HepG2 (cell line): ENCODE results near the gene ANKS4B. TPM values are rescaled to one million over a fixed set of nuclear protein-coding genes. Genes with fewer than 3 reads are reported as not detected.

ENCODE experiments used
- ATAC-seq: fragments of 200-7000 bp; cut with Tn5 transposase; 3 replicates; pipeline ENCODE4 v1.9.1; 2020; ENCODE audit warnings: mild to moderate bottlenecking, moderate library complexity
- BruUV-seq: library from RNA; stranded (reverse); fragments of 400-500 nt; replicated peaks from 2 replicates; lab custom pipeline; 2021; lab: Mats Ljungman, UMichigan
- CTCF ChIA-PET: fragments of 300-600 bp; formaldehyde crosslinking; extraction: SDS; loops from one replicate; lab custom pipeline; 2021; ENCODE audit warnings: low total read pairs, inconsistent platforms, low intra/inter-chr PET ratio; lab: Yijun Ruan, JAX
- POLR2A ChIA-PET: fragments of 350-600 bp; sonication (Branson Sonifier 250); formaldehyde crosslinking; loops from one replicate; lab custom pipeline; 2020; ENCODE audit warnings: antibody characterized with exemption, inconsistent platforms; lab: Yijun Ruan, JAX
- DNase-seq: peaks from one replicate; pipeline ENCODE4 v3.0.0-alpha.2; 2015; ENCODE audit warnings: low spot score
- FAIRE-seq: peaks from 3 replicates; lab custom pipeline; 2011; peaks lifted over from hg19 to GRCh38; lab: Jason Lieb, UNC
- H2AFZ ChIP-seq: one replicate; pipeline ENCODE4 v1.6.1; 2011; ENCODE audit warnings: low read length, inconsistent platforms
- H3K27ac ChIP-seq: fragments of 300-600 bp; 3 replicates; pipeline ENCODE4 v1.8.0; 2011; ENCODE audit warnings: mixed run types, mild to moderate bottlenecking, mixed read lengths, low read length, inconsistent platforms; ENCODE audit not compliant: insufficient read depth; ENCODE audit errors: extremely low read length
- H3K27me3 ChIP-seq, 2 experiments: fragments of 200-600 bp in 1 of 2; 2 replicates in 1 of 2; 3 replicates in 1 of 2; pipeline versions ENCODE4 v1.6.0 to v1.8.0; 2011; ENCODE audit warnings: low read length in 2 of 2, mild to moderate bottlenecking in 2 of 2, moderate library complexity in 2 of 2, inconsistent platforms in 1 of 2; ENCODE audit not compliant: insufficient read depth in 2 of 2, control insufficient read depth in 1 of 2
- H3K36me3 ChIP-seq, 2 experiments: fragments of 200-600 bp in 1 of 2; replicated peaks in 1 of 2; 2 replicates in 1 of 2; 3 replicates in 1 of 2; pipeline versions ENCODE4 v1.5.1 to v1.8.0; 2011; ENCODE audit warnings: low read length in 2 of 2, inconsistent platforms in 1 of 2; ENCODE audit not compliant: insufficient read depth in 2 of 2, control insufficient read depth in 1 of 2
- H3K4me1 ChIP-seq: 2 replicates; pipeline ENCODE4 v1.5.1; 2012; ENCODE audit warnings: low read length, inconsistent platforms; ENCODE audit not compliant: insufficient read depth
- H3K4me2 ChIP-seq: 2 replicates; pipeline ENCODE4 v1.6.0; 2011; ENCODE audit warnings: low read depth, low read length, inconsistent platforms
- H3K4me3 ChIP-seq, 3 experiments: fragments of 200-600 bp in 1 of 3; sonication (generic), shearing (Covaris generic) in 1 of 3; replicated peaks in 1 of 3; 2 replicates each; pipeline ENCODE4 v1.5.1; 2011 to 2016; ENCODE audit warnings: low read length in 3 of 3, inconsistent platforms in 2 of 3, low read depth in 2 of 3, mild to moderate bottlenecking in 2 of 3, control low read depth in 1 of 3, mixed read lengths in 1 of 3; ENCODE audit not compliant: insufficient read depth in 1 of 3
- H3K79me2 ChIP-seq: one replicate; pipeline ENCODE4 v1.6.1; 2011; ENCODE audit warnings: low read length, inconsistent platforms; ENCODE audit not compliant: insufficient read depth
- H3K9ac ChIP-seq: 2 replicates; pipeline ENCODE4 v1.6.0; 2011; ENCODE audit warnings: mild to moderate bottlenecking, low read depth, low read length, inconsistent platforms; ENCODE audit not compliant: insufficient read depth
- H3K9me3 ChIP-seq: 2 replicates; pipeline ENCODE4 v1.5.1; 2012; ENCODE audit warnings: mild to moderate bottlenecking, low read length
- H4K20me1 ChIP-seq: 2 replicates; pipeline ENCODE4 v1.6.0; 2011; ENCODE audit warnings: inconsistent platforms, mild to moderate bottlenecking, low read length, moderate library complexity; ENCODE audit not compliant: insufficient read depth
- ATF1 ChIP-seq: IDR thresholded peaks from 2 replicates; pipeline ENCODE4 v1.6.1; 2016; ENCODE audit warnings: mild to moderate bottlenecking, control low read depth
- EZH2 ChIP-seq: conservative IDR thresholded peaks from 2 replicates; pipeline ENCODE4 v1.6.1; 2012; ENCODE audit warnings: mild to moderate bottlenecking, low read depth, low read length, moderate library complexity
- HNF1A ChIP-seq, 2 experiments: sonication (generic) in 1 of 2; formaldehyde crosslinking in 1 of 2; IDR thresholded peaks; 2 replicates each; pipeline versions ENCODE4 v1.4.0 to v1.6.1; 2016 to 2020; ENCODE audit warnings: borderline replicate concordance in 1 of 2, low read depth in 1 of 2, mild to moderate bottlenecking in 1 of 2, missing genetic modification reagents in 1 of 2
- MTA3 ChIP-seq: sonication (generic); formaldehyde crosslinking; IDR thresholded peaks from 2 replicates; pipeline ENCODE4 v1.4.0; 2020; ENCODE audit warnings: missing genetic modification reagents
- NAIF1 ChIP-seq: sonication (generic); formaldehyde crosslinking; IDR thresholded peaks from 2 replicates; pipeline ENCODE4 v1.5.0; 2020; ENCODE audit warnings: mild to moderate bottlenecking, missing genetic modification reagents, borderline replicate concordance
- REST ChIP-seq, 2 experiments: IDR thresholded peaks; 2 replicates each; pipeline ENCODE4 v1.6.1; 2011 to 2012; ENCODE audit warnings: low read length in 2 of 2, borderline replicate concordance in 1 of 2, low read depth in 1 of 2, mild to moderate bottlenecking in 1 of 2, moderate library complexity in 1 of 2
- SP2 ChIP-seq: sonication (generic); formaldehyde crosslinking; IDR thresholded peaks from 2 replicates; pipeline ENCODE4 v1.5.1; 2020; ENCODE audit warnings: mild to moderate bottlenecking, missing genetic modification reagents
- ZNF234 ChIP-seq: sonication (generic); formaldehyde crosslinking; conservative IDR thresholded peaks from 2 replicates; pipeline ENCODE4 v1.5.1; 2020; ENCODE audit warnings: mild to moderate bottlenecking, missing genetic modification reagents
- ZNF501 ChIP-seq: sonication (generic); formaldehyde crosslinking; IDR thresholded peaks from 2 replicates; pipeline ENCODE4 v1.5.1; 2020; ENCODE audit warnings: mild to moderate bottlenecking, moderate library complexity, missing genetic modification reagents
- ZNF792 ChIP-seq: IDR thresholded peaks from 2 replicates; pipeline ENCODE4 v1.6.1; 2016
- in situ Hi-C: cut with HindIII; loops from 2 replicates; pipeline ENCODE4 v1.10.0; 2017; ENCODE audit warnings: low pct_unique_long_range_greater_than_20kb; ENCODE audit not compliant: extremely low pct_ligation_motif_present
- intact Hi-C: fragments of 100-400 bp; cut with micrococcal nuclease; formaldehyde crosslinking; loops from one replicate; pipeline ENCODE4 v1.10.0; 2022; ENCODE audit not compliant: unreplicated experiment
- polyA plus RNA-seq, 8 experiments: library from polyadenylated mRNA; depleted of rRNA in 3 of 8; stranded (reverse) in 7 of 8; unstranded in 1 of 8; fragments of >200 nt; fragmentation: Illumina TruSeq in 4 of 8; extraction: Trizol in 4 of 8; gene quantifications; 2 replicates each; pipeline versions ENCODE4 v1.2.1 to v1.2.3, GENCODE V29; 2011 to 2016; ENCODE audit warnings: low read depth in 4 of 8, missing spikeins in 1 of 8, mixed read lengths in 1 of 8; ENCODE audit not compliant: insufficient read depth in 1 of 8
- total RNA-seq, 5 experiments: library from RNA; depleted of rRNA; stranded (reverse); fragments of >200 nt; fragmentation: Illumina TruSeq; extraction: Trizol; gene quantifications; 2 replicates each; pipeline ENCODE4 v1.2.3, GENCODE V29; 2016; ENCODE audit warnings: low read depth in 1 of 5
- TF ChIP-seq, protein P1 (sequence below): sonication (generic); formaldehyde crosslinking; IDR thresholded peaks from 2 replicates; pipeline ENCODE4 v1.4.0; 2020; ENCODE audit warnings: missing genetic modification reagents

ANKS4B gene
- total and polyA plus RNA-seq, 2 of the 13 experiments (the other 11 are each of a cell fraction or from before 2014, with no cell fraction given): 6.5 to 30.0 TPM

DNA sequence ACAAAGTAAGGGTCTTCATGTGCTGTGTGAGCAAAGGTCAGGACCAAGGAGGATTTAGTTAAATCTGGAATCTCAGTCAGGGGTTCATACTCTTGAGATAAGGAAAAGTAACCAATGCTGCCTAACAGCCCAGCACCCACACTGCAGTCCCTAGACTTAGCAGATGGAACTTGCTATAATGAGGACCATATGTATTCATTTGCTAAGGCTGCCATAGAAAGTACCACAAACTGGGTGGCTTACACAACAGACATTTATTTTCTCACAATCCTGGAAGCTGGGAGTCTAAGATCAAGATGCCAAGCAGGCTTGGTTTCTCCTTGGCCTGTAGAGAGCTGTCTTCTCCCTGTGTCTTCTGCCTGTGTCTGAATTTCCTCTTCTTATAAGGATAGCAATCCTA lies 42.9 kb upstream of the ANKS4B start:
- H3K9me3 ChIP-seq: no peaks in the 10 kb centered on the region
- no peak overlapping the region for H3K27ac ChIP-seq
- ChIA-PET POLR2A (no interaction called here), CTCF (interaction anchor here (3.9 kb wide), 1 partner anchor 87 kb away, joined by 58 read pairs; the partner anchor contains the start of gene CRYM)
- H3K27me3 ChIP-seq: peaks cover 0 to 22% of the 10 kb centered on the region in 2 experiments; a peak in 2 of 5 replicates
- ATAC-seq (no peak), DNase-seq (no peak), FAIRE-seq (no peak)
- H3K36me3 ChIP-seq: no peaks in the 10 kb centered on the region
- H3K9ac ChIP-seq: no peak overlapping the region
- in situ Hi-C loops: no loop called here
- no peak for TF ChIP-seq SP2 (CRISPR knock-in tag)
- no peak for TF ChIP-seq NAIF1 (CRISPR knock-in tag)
- no peak for TF ChIP-seq EZH2
- TF ChIP-seq ZNF792 (CRISPR knock-in tag): no peak
- TF ChIP-seq HNF1A (IDR thresholded peaks at IDR 0.05; ENCODE audit: low read depth): no peak
- no peak for TF ChIP-seq HNF1A (CRISPR knock-in tag; IDR thresholded peaks at IDR 0.05; ENCODE audit: borderline replicate concordance)
- TF ChIP-seq, protein P1, sequence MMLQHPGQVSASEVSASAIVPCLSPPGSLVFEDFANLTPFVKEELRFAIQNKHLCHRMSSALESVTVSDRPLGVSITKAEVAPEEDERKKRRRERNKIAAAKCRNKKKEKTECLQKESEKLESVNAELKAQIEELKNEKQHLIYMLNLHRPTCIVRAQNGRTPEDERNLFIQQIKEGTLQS (CRISPR knock-in tag): no peak
- TF ChIP-seq ATF1 (CRISPR knock-in tag): no peak
- TF ChIP-seq ZNF501 (CRISPR knock-in tag): no peak
- no peak for TF ChIP-seq REST (IDR thresholded peaks at IDR 0.05; ENCODE audit: borderline replicate concordance in 1 of 2, low read depth in 1 of 2, low read length in 2 of 2)
- TF ChIP-seq MTA3 (CRISPR knock-in tag): no peak
- TF ChIP-seq ZNF234 (CRISPR knock-in tag): no peak
- BruUV-seq: no TSS peak
- H2AFZ ChIP-seq: no peak overlapping the region
- no peak overlapping the region for H3K4me3 ChIP-seq
- H4K20me1 ChIP-seq: no peaks in the 10 kb centered on the region
- H3K4me2 ChIP-seq: no peak overlapping the region
- no peaks in the 10 kb centered on the region for H3K79me2 ChIP-seq
- H3K4me1 ChIP-seq: peaks cover 30% of the 10 kb centered on the region
- intact Hi-C loops: no loop called here
